Vagina (tissue), 2 donors: Measurements from ENCODE around the gene STT3B. TPM values are rescaled to one million over a fixed set of nuclear protein-coding genes. Genes with fewer than 3 reads are reported as not detected.
A peak's percentile ranks its signal among the peaks of the same experiment; 100 is the strongest.

Experiments used
- DNase-seq, 2 donors: peaks; one replicate each; pipeline ENCODE4 v3.0.0-alpha.2; 2017; ENCODE audit errors: extremely low spot score in 2 of 2
- H3K27ac ChIP-seq: fragments of 200-600 bp; sonication (generic); one replicate; pipeline ENCODE4 v1.5.1; 2019
- H3K27me3 ChIP-seq: fragments of 200-600 bp; sonication (generic); one replicate; pipeline ENCODE4 v1.5.1; 2019
- H3K36me3 ChIP-seq, 2 donors: fragments of 200-600 bp; sonication (generic); one replicate each; pipeline ENCODE4 v1.5.1; 2017 to 2019
- H3K4me1 ChIP-seq: fragments of 200-600 bp; sonication (generic); one replicate; pipeline ENCODE4 v1.5.1; 2019
- H3K4me3 ChIP-seq, 2 donors: fragments of 200-600 bp; sonication (generic); 1 replicate in 1 of 2; 2 replicates in 1 of 2; pipeline ENCODE4 v1.5.1; 2016 to 2019
- H3K9me3 ChIP-seq: fragments of 200-600 bp; sonication (generic); one replicate; pipeline ENCODE4 v1.5.1; 2019
- CTCF ChIP-seq, 3 experiments: fragments of 450-650 bp in 2 of 3; fragments of 200-600 bp in 1 of 3; sonication (generic) in 1 of 3; IDR thresholded peaks; one replicate each; pipeline ENCODE4 v1.5.1; 2017 to 2019; ENCODE audit warnings: antibody characterized with exemption in 3 of 3, mild to moderate bottlenecking in 2 of 3, moderate library complexity in 2 of 3
- POLR2A ChIP-seq, 2 donors: fragments of 450-650 bp; IDR thresholded peaks; one replicate each; pipeline ENCODE4 v1.6.1; 2017; ENCODE audit warnings: antibody characterized with exemption in 2 of 2, mild to moderate bottlenecking in 2 of 2, moderate library complexity in 2 of 2
- POLR2AphosphoS5 ChIP-seq, 2 donors: sonication (generic); formaldehyde crosslinking; IDR thresholded peaks; one replicate each; pipeline ENCODE4 v1.9.0; 2017; ENCODE audit warnings: antibody characterized with exemption in 2 of 2, mild to moderate bottlenecking in 2 of 2, low read depth in 1 of 2; ENCODE audit not compliant: insufficient read depth in 1 of 2
- intact Hi-C: fragments of 100-400 bp; cut with DNase I; formaldehyde crosslinking; loops from one replicate; pipeline ENCODE4 v1.15.1; 2023
- total RNA-seq: library from RNA; depleted of rRNA; stranded (reverse); fragments of >200 nt; gene quantifications from one replicate; pipeline ENCODE4 v1.2.3, GENCODE V29; 2016

The STT3B gene
- total RNA-seq, 1 donor from 2014 or later, result 65.3 TPM

DNA sequence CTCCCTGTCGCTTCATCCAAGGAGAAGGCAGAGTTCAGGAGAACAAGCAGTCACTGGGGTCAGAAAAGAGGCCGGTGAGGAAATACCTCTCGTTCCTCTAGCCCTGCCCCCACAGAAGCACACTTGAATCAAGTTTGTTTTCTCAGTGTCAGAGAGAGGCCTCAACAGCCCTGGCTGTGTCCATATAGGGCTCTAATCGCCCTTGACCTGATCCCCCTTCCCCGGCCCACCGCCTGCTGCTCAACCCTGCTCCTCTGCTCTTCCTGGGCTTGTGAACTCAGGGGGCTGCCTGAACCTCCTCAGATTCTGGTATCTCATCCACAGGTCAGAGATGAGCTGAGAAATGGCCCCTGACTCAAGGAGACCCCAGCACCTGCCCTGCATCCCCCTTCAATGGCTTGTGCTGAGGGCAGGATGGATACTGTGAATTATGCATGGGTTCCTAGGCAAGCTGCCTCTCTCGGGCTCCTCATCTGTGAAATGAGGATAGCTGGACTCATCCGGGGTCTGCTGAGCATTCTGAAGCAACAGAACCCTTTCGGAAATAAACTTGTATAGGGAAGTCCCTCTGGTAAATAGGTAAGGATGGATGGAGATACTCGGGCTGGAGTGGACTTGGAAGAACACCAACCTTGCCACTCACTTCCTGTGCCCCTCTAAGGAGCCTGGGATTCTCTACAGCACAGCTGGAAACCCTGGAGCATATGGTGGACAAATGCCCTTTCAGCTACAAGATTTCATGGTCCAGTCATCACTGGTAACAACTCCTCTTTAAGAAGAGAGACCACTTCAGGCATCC, 147.5 kb downstream of the STT3B start:
- no peaks in the 10 kb centered on the region for H3K27me3 ChIP-seq
- H3K27ac ChIP-seq, result no peak overlapping the region
- intact Hi-C loops, result no loop called here
- TF ChIP-seq CTCF (IDR thresholded peaks at IDR 0.05) (no peak), POLR2AphosphoS5 (IDR thresholded peaks at IDR 0.05; ENCODE audit: insufficient read depth in 1 of 2, low read depth in 1 of 2) (no peak), POLR2A (IDR thresholded peaks at IDR 0.05) (no peak)
- H3K4me1 ChIP-seq, result no peaks in the 10 kb centered on the region
- H3K36me3 ChIP-seq, result peaks cover 0 to 8% of the 10 kb centered on the region in 2 donors
- DNase-seq, result peak; percentile 47 to 67
- H3K4me3 ChIP-seq, result no peak overlapping the region
- no peaks in the 10 kb centered on the region for H3K9me3 ChIP-seq
